GM06990 (cell line): ENCODE results near the gene UBTF.

ENCODE experiments used
- DNase-seq: peaks from one replicate; pipeline ENCODE4 v3.0.0-alpha.2; 2011; ENCODE audit not compliant: insufficient read length; ENCODE audit errors: extremely low read depth
- H3K27me3 ChIP-seq: replicated peaks from 2 replicates; pipeline ENCODE4 v1.6.0; 2011; ENCODE audit warnings: low read length; ENCODE audit not compliant: control insufficient read depth, insufficient read depth
- H3K36me3 ChIP-seq: 2 replicates; pipeline ENCODE4 v1.5.1; 2011; ENCODE audit warnings: low read length; ENCODE audit not compliant: control insufficient read depth, insufficient read depth
- H3K4me3 ChIP-seq: replicated peaks from 2 replicates; pipeline ENCODE4 v1.5.1; 2011; ENCODE audit warnings: low read depth, mild to moderate bottlenecking, control low read depth, low read length
- TF ChIP-seq, protein P1 (sequence below): IDR thresholded peaks from 2 replicates; pipeline ENCODE4 v1.5.1; 2011; ENCODE audit warnings: low read length, control low read depth, mild to moderate bottlenecking, inconsistent platforms; ENCODE audit not compliant: insufficient read depth, poor library complexity, severe bottlenecking

UBTF gene

DNA sequence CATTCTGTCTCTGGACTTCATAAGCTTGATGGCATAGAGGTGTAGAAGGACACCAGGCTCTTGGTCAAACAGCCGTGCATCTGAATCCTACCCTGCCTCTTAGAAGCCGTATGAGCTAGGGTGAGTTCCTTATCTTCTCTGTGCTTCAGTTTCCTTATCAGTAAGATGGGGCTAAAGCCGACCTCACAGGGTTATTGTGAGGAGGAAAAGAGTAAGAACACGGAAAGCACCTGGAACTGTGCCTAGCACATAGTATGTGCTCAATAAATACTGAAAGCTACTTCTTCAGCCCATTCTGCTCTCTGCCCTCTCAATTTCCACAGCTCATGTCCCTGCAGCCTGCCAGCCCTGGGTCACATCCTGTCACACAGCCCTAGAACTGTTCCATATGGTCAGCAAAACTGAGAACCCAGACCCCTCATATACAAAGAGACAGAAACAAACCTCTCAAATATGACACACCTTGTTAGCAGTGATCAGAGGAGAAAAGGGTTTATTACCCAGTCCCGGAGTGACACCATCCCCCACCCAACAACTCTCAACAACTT, 17.0 kb upstream of the UBTF start:
- TF ChIP-seq, protein P1, sequence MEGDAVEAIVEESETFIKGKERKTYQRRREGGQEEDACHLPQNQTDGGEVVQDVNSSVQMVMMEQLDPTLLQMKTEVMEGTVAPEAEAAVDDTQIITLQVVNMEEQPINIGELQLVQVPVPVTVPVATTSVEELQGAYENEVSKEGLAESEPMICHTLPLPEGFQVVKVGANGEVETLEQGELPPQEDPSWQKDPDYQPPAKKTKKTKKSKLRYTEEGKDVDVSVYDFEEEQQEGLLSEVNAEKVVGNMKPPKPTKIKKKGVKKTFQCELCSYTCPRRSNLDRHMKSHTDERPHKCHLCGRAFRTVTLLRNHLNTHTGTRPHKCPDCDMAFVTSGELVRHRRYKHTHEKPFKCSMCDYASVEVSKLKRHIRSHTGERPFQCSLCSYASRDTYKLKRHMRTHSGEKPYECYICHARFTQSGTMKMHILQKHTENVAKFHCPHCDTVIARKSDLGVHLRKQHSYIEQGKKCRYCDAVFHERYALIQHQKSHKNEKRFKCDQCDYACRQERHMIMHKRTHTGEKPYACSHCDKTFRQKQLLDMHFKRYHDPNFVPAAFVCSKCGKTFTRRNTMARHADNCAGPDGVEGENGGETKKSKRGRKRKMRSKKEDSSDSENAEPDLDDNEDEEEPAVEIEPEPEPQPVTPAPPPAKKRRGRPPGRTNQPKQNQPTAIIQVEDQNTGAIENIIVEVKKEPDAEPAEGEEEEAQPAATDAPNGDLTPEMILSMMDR, result no peak
- no peak overlapping the region for H3K4me3 ChIP-seq
- no peaks in the 10 kb centered on the region for H3K36me3 ChIP-seq
- no peaks in the 10 kb centered on the region for H3K27me3 ChIP-seq
- DNase-seq, result no peak

DNA sequence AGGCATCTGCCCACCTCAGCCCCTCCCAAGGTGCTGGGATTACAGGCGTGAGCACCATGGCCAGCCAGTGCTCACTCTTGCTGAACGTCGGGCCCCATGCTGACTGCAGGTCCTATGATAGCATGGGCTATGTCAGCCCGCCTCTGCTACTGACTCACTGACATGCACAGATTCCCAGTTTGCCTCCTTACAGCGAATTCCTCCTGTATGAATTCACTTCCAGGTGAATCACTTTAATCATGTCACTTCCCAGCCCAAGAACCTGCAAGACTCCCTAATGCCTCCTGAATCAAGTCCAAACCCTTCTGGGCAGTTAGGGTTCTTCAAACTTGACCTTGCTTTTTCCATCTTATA, 16.1 kb upstream of the UBTF start:
- Histone ChIP-seq H3K27me3 (no peaks in the 10 kb centered on the region), H3K36me3 (no peaks in the 10 kb centered on the region), H3K4me3 (no peak overlapping the region)
- TF ChIP-seq, protein P1, result no peak
- DNase-seq, result no peak

DNA sequence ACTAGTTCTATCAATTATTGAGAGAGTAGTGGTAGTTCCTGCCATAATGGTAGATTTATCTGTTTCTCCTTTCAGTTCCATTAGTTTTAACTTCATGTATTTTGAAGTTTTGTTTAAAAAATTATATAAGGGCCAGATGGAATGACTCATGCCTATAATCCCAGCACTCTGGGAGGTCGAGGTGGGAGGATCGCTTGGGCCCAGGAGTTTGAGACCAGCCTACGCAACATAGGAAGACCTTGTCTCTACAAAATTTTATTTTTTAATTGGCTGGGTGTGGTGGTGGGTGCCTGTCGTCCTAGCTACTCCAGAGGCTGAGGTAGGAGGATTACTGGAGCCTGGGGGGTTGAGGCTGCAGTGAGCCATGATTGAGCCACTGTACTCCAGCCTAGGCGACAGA, 14.1 kb upstream of the UBTF start:
- no peaks in the 10 kb centered on the region for H3K27me3 ChIP-seq
- TF ChIP-seq, protein P1, result no peak

DNA sequence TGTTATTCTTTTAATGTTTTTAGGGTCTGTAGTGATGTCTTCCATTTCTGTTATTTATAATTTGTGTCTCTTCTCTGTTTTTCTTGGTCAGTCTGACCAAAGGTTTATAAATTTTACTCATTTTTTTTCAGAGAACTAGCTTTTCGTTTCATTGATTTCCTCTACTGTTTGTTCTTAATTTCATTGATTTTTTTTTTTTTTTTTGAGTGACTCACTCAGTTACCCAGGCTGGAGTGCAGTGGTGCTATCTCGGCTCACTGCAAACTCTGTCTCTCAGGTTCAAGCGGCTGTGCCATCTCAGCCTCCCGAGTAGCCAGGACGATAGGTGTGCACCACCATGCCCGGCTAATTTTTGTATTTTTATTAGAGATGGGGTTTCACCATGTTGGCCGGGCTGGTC, 12.6 kb upstream of the UBTF start:
- DNase-seq, result no peak
- TF ChIP-seq, protein P1, result no peak
- no peaks in the 10 kb centered on the region for H3K27me3 ChIP-seq
- no peaks in the 10 kb centered on the region for H3K36me3 ChIP-seq
- no peak overlapping the region for H3K4me3 ChIP-seq

More for the DNA sequence above, 14.1 kb upstream of the UBTF start:
- Histone ChIP-seq H3K4me3 (no peak overlapping the region), H3K36me3 (no peaks in the 10 kb centered on the region)
- DNase-seq, result no peak

DNA sequence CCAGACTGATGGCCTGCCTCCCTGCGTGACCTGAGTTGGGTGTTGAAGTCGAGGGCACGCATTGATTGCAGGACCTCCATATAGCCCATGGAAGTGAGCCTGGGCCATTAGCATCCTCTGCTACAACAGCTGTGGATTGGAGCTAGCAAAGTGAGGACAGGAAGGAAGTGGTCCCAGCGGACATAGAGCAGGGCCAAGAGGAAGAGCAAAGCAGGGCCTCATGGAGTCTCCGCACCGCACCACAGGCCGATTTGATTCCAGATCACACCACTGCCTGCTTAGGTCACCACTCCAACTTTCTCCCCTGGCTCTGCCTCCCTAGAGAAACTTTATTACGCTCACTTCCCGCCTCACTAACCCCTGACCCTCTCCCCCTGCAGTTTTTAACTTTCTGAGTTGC, 10.7 kb upstream of the UBTF start:
- TF ChIP-seq, protein P1, result no peak
- no peaks in the 10 kb centered on the region for H3K27me3 ChIP-seq
- no peak overlapping the region for H3K4me3 ChIP-seq

DNA sequence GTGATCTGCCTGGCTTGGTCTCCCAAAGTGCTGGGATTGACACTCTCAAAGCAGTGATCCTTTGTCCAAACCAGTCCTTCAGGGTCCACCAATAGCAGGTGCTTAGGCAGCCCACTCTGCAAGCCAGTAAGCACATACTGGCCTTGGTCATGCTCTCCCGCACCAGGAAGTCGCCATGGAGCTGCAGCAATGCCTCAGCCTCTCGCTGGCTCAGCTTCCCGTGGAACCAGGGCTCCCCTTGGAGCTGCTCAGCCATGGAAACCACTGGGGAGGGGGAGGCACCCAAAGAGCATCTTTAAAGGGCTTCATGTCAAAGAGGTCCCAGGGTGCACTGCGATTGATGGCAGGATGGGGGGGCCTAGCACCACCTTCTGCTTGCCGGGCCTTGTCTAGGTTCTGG, 9.6 kb upstream of the UBTF start:
- DNase-seq, result no peak

More for the DNA sequence above, 10.7 kb upstream of the UBTF start:
- DNase-seq, result no peak
- no peaks in the 10 kb centered on the region for H3K36me3 ChIP-seq

More for the DNA sequence above, 9.6 kb upstream of the UBTF start:
- no peaks in the 10 kb centered on the region for H3K36me3 ChIP-seq
- H3K4me3 ChIP-seq, result no peak overlapping the region
- no peaks in the 10 kb centered on the region for H3K27me3 ChIP-seq
- TF ChIP-seq, protein P1, result no peak
